GM04503 (cell line): ENCODE measurements around the gene KIR3DL2.
"Not testable (repeated sequence)": the region's sequence is repeated elsewhere in the genome, so short reads cannot be mapped to it uniquely, and the experiment has no call there.

ENCODE experiments used
- DNase-seq: peaks from one replicate; pipeline ENCODE4 v3.0.0-alpha.2; 2012; ENCODE audit warnings: low read depth

Gene KIR3DL2

GRCh38 chr19:54850061-54850640 lies at the start of gene KIR3DL2:
Gene KIR3DL2, plus strand, starts transcription at chr19:54850443. Its CDS starts 33 bp downstream, at chr19:54850476.
- DNase-seq = not testable (repeated sequence)

- DNase-seq = no peak
Measured at GRCh38 chr19:54803410-54803809, 46.8 kb upstream of the KIR3DL2 start, which contains the start of gene KIR2DL4. Gene KIR2DL4, plus strand, starts transcription at chr19:54803610. Its CDS starts 42 bp downstream, at chr19:54803652.

- no peak for DNase-seq
Measured at GRCh38 chr19:54804101-54804500, 46.1 kb upstream of the KIR3DL2 start.

GRCh38 chr19:54804571-54804970 lies 45.7 kb upstream of the KIR3DL2 start:
- DNase-seq = no peak

GRCh38 chr19:54805665-54806515 lies 44.4 kb upstream of the KIR3DL2 start:
- no peak for DNase-seq

GRCh38 chr19:54806516-54806838 lies 43.8 kb upstream of the KIR3DL2 start:
- DNase-seq = no peak

DNA sequence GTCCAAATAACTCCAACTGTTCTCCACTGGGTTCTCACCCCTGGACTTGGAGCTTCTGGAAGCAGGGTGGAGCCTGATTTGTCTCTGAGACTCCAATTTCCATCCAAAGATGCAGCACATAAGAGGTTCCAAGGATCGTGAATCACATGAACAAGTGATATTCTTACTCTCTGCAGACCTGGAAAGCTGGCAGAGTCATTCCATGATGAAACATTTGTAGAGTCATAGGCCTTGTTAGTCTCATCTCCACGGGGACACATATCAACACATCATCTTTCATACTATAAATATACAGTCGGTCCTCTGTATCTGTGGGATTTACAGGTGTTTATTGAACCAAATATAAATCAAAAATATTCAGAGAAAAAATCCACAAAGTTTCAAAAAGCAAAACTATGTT lies 35.7 kb upstream of the KIR3DL2 start:
- DNase-seq = not testable (repeated sequence)

GRCh38 chr19:54816251-54816650 lies 34.0 kb upstream of the KIR3DL2 start, which contains the start of gene KIR3DL1:
Gene KIR3DL1, plus strand, starts transcription at chr19:54816468.
- DNase-seq = not testable (repeated sequence)

DNA sequence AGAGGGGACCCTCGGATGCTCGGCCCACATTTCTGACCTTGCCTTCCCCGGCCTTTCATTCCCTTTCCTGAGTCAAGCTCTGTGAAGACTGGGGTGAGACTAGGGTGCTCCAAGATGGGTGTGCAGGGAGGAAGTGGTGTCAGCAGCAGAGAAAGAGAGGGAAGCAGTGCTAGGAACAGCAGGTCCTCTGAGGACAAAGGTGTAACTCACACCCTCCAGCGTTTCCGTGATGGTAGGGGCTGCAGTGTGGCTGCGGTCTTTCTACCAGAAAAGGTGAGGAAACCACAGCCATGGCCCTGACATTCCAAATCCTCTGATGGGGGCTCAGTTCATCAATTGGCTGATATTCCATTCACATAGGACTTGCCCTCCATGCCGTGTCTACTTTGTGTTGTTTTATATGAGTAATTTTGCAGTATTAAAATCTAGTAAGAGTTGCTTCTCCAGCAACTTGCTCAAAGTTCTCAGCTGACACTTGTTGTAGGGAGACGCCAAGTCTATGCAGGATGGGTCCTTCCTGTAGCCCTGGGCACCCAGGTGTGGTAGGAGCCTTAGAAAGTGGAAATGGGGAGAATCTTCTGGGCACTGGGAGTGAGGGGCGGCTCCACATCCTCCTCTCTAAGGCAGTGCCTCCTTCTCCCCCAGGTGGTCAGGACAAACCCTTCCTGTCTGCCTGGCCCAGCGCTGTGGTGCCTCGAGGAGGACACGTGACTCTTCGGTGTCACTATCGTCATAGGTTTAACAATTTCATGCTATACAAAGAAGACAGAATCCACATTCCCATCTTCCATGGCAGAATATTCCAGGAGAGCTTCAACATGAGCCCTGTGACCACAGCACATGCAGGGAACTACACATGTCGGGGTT lies 32.3 kb upstream of the KIR3DL2 start:
- no peak for DNase-seq

DNA sequence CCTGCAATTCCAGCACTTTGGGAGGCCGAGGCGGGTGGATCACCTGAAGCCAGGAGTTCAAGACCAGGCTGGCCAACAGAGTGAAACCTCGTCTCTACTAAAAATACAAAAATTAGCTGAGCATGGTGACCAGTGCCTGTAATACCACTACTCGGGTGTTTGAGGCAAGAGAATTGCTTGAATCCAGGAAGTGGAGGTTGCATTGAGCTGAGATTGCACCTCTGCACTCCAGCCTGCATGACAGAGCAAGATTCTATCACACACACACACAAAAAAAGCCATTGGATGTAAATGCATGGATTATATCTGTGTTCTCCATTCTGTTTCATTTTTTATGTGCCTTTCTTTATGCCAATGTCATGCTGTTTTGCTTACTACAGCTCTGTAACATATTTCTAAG lies 25.8 kb upstream of the KIR3DL2 start:
- DNase-seq = not testable (repeated sequence)

- DNase-seq = not testable (repeated sequence)
Measured at GRCh38 chr19:54825326-54825725, 24.9 kb upstream of the KIR3DL2 start.

GRCh38 chr19:54828064-54828463 lies 22.2 kb upstream of the KIR3DL2 start:
- not testable (repeated sequence) for DNase-seq

- DNase-seq = not testable (repeated sequence)
Measured at GRCh38 chr19:54832496-54832895, 17.7 kb upstream of the KIR3DL2 start, which contains the start of gene KIR2DS4. Gene KIR2DS4, plus strand, starts transcription at chr19:54832676.

DNA sequence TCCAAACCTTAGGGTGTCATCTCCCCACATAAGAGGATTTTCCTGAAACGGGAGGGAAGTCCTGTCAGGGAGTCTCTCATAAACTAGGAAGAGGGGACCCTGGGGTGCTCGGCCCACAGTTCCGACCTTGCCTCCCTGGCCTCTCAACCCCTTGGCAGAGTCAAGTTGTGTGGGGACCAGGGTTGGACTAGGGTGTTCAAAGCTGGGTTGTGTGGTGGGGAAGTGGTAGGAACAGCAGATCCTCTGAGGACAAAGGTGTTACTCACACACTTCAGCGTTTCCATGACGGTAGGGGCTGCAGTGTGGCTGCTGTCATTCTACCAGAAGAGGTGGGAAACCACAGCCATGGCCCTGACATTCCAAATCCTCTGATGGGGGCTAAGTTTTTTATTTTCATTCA lies 15.1 kb upstream of the KIR3DL2 start:
- not testable (repeated sequence) for DNase-seq

GRCh38 chr19:54837522-54837921 lies 12.7 kb upstream of the KIR3DL2 start:
- DNase-seq = not testable (repeated sequence)

GRCh38 chr19:54843171-54843570 lies 7.1 kb upstream of the KIR3DL2 start:
- DNase-seq = not testable (repeated sequence)

DNA sequence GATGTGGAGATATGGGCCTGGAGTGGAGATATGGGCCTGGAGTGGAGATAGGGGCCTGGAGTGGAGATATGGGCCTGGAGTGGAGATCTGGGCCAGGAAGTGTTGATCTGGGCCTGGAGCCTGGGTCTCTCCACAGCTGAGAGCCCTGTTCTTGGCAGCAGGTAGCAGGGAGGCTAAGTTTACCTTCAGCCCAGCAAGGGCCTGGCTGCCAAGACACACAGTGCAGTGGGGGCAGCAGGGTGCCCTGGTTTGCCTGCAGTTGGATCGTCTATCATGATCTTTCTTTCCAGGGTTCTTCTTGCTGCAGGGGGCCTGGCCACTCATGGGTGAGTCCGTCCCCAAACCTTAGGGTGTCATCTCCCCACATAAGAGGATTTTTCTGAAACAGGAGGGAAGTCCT lies 687 bp downstream of the KIR3DL2 start:
- DNase-seq = no peak

DNA sequence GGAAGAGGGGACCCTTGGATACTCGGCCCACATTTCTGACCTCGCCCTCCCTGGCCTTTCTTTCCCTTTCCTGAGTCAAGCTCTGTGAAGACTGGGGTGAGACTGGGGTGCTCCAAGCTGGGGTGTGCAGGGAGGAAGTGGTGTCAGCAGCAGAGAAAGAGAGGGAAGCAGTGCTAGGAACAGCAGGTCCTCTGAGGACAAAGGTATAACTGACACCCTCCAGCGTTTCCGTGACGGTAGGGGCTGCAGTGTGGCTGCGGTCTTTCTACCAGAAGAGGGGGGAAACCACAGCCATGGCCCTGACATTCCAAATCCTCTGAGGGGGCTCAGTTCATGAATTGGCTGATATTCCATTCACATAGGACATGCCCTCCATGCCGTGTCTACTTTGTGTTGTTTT lies 1.1 kb downstream of the KIR3DL2 start:
- no peak for DNase-seq

- DNase-seq = not testable (repeated sequence)
Measured at GRCh38 chr19:54855241-54855640, 5.0 kb downstream of the KIR3DL2 start.

DNA sequence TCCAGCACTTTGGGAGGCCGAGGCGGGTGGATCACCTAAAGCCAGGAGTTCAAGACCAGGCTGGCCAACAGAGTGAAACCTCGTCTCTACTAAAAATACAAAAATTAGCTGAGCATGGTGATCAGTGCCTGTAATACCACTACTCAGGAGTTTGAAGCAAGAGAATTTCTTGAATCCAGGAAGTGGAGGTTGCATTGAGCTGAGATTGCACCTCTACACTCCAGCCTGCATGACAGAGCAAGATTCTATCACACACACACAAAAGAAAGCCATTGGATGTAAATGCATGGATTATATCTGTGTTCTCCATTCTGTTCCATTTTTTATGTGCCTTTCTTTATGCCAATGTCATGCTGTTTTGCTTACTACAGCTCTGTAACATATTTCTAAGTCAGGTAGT lies 8.2 kb downstream of the KIR3DL2 start:
- DNase-seq = not testable (repeated sequence)

- DNase-seq = not testable (repeated sequence)
Measured at GRCh38 chr19:54859421-54859820, 9.2 kb downstream of the KIR3DL2 start.

GRCh38 chr19:54863459-54863858 lies 13.2 kb downstream of the KIR3DL2 start:
- not testable (repeated sequence) for DNase-seq
